NT2/D1 (cell line): ENCODE results near the gene CCDC92.

ENCODE experiments used
- SUZ12 ChIP-seq: IDR thresholded peaks from 2 replicates; pipeline ENCODE4 v1.6.1; 2011; ENCODE audit not compliant: insufficient read length, insufficient read depth; ENCODE audit errors: extremely low read depth
- YY1 ChIP-seq: IDR thresholded peaks from 2 replicates; pipeline ENCODE4 v1.6.1; 2011; ENCODE audit not compliant: insufficient read length, insufficient read depth
- ZNF274 ChIP-seq: IDR thresholded peaks from 2 replicates; pipeline ENCODE4 v1.6.1; 2011; ENCODE audit warnings: mild to moderate bottlenecking, low read depth, low read length

GRCh38 chr12:123992118-123992825 is 19.6 kb upstream of the CCDC92 start:
- no peak for TF ChIP-seq YY1
- TF ChIP-seq ZNF274 = no peak
- TF ChIP-seq SUZ12 = no peak
